ENCODE results near the gene JPH4.

The JPH4 gene

GRCh38 chr14:23621932-23622730 is 43.5 kb upstream of the JPH4 start:
- in situ Hi-C loops (cut with HindIII; ENCODE audit: low sequenced_read_pairs), result loop anchor here (10.0 kb wide), 1 partner anchor 103 kb away; no protein-coding TSS in a partner anchor
- no peak for TF ChIP-seq CTCF (IDR thresholded peaks at IDR 0.05; ENCODE audit: low read depth, low read length)
- no peak overlapping the region for H3K4me3 ChIP-seq (ENCODE audit: low read depth, low read length)
- DNase-seq (ENCODE audit: low read depth, low spot score), result no peak

GRCh38 chr14:23621204-23621931 is 42.8 kb upstream of the JPH4 start:
- DNase-seq (ENCODE audit: low read depth, low spot score), result no peak
- H3K4me3 ChIP-seq (ENCODE audit: low read depth, low read length), result no peak overlapping the region
- in situ Hi-C loops (cut with HindIII; ENCODE audit: low sequenced_read_pairs), result loop anchor here (10.0 kb wide), 1 partner anchor 103 kb away; no protein-coding TSS in a partner anchor
- no peak for TF ChIP-seq CTCF (IDR thresholded peaks at IDR 0.05; ENCODE audit: low read depth, low read length)

- no peak for DNase-seq (ENCODE audit: low read depth, low spot score)
- TF ChIP-seq CTCF (IDR thresholded peaks at IDR 0.05; ENCODE audit: low read depth, low read length), result no peak
- H3K4me3 ChIP-seq (ENCODE audit: low read depth, low read length), result no peak overlapping the region
- in situ Hi-C loops (cut with HindIII; ENCODE audit: low sequenced_read_pairs), result loop anchor here (10.0 kb wide), 1 partner anchor 105 kb away; no protein-coding TSS in a partner anchor
Measured at GRCh38 chr14:23620177-23620702, 41.6 kb upstream of the JPH4 start.

GRCh38 chr14:23618415-23618988 is 39.9 kb upstream of the JPH4 start:
- H3K4me3 ChIP-seq (ENCODE audit: low read depth, low read length), result no peak overlapping the region
- in situ Hi-C loops (cut with HindIII; ENCODE audit: low sequenced_read_pairs), result no loop called here
- TF ChIP-seq CTCF (IDR thresholded peaks at IDR 0.05; ENCODE audit: low read depth, low read length), result no peak
- DNase-seq (ENCODE audit: low read depth, low spot score), result no peak

- in situ Hi-C loops (cut with HindIII; ENCODE audit: low sequenced_read_pairs), result no loop called here
- no peak overlapping the region for H3K4me3 ChIP-seq (ENCODE audit: low read depth, low read length)
- DNase-seq (ENCODE audit: low read depth, low spot score), result no peak
- no peak for TF ChIP-seq CTCF (IDR thresholded peaks at IDR 0.05; ENCODE audit: low read depth, low read length)
Measured at GRCh38 chr14:23617539-23617938, 38.9 kb upstream of the JPH4 start.

- in situ Hi-C loops (cut with HindIII; ENCODE audit: low sequenced_read_pairs), result no loop called here
- DNase-seq (ENCODE audit: low read depth, low spot score), result no peak
- no peak overlapping the region for H3K4me3 ChIP-seq (ENCODE audit: low read depth, low read length)
- TF ChIP-seq CTCF (IDR thresholded peaks at IDR 0.05; ENCODE audit: low read depth, low read length), result no peak
Measured at GRCh38 chr14:23615856-23616255, 37.3 kb upstream of the JPH4 start.
